K562 (cell line): ENCODE results near the gene OR1E2. TPM values are rescaled to one million over a fixed set of nuclear protein-coding genes. Genes with fewer than 3 reads are reported as not detected.

Experiments used
- ATAC-seq: fragments of 200-7000 bp; cut with Tn5 transposase; 3 replicates; pipeline ENCODE4 v1.9.1; 2020; ENCODE audit warnings: moderate library complexity
- BruUV-seq: library from RNA; stranded (reverse); fragments of 400-500 nt; replicated peaks from 2 replicates; lab custom pipeline; 2021; lab: Mats Ljungman, UMichigan
- CTCF ChIA-PET: fragments of 300-600 bp; formaldehyde crosslinking; extraction: SDS; loops from one replicate; lab custom pipeline; 2021; ENCODE audit warnings: low intra/inter-chr PET ratio; lab: Yijun Ruan, JAX
- POLR2A ChIA-PET: fragments of 300-600, 350-650 bp; sonication (Branson Sonifier 250); formaldehyde crosslinking; extraction: SDS; loops from one replicate; lab custom pipeline; 2021; ENCODE audit warnings: antibody characterized with exemption, inconsistent platforms; lab: Yijun Ruan, JAX
- DNase-seq, 4 experiments: peaks; one replicate each; pipeline versions ENCODE4 v3.0.0 to v3.0.0-alpha.2; 2011 to 2018; ENCODE audit warnings: low spot score in 3 of 4, mixed read lengths in 3 of 4; ENCODE audit errors: extremely low read depth in 1 of 4
- FAIRE-seq: peaks from 2 replicates; lab custom pipeline; 2011; peaks lifted over from hg19 to GRCh38; lab: Jason Lieb, UNC
- H2AFZ ChIP-seq: 2 replicates; pipeline ENCODE4 v1.6.0; 2011; ENCODE audit warnings: low read depth, low read length, control low read depth, inconsistent platforms
- H3K27ac ChIP-seq: fragments of 200-600 bp; 3 replicates; pipeline ENCODE4 v1.8.0; 2011; ENCODE audit warnings: low read depth, mild to moderate bottlenecking, control low read depth, inconsistent platforms, low read length, moderate library complexity, mixed read lengths; ENCODE audit errors: extremely low read depth
- H3K27me3 ChIP-seq, 2 experiments: fragments of 300-600 bp in 1 of 2; 2 replicates in 1 of 2; 3 replicates in 1 of 2; pipeline versions ENCODE4 v1.6.0 to v1.8.0; 2011; ENCODE audit warnings: inconsistent platforms in 2 of 2, low read length in 2 of 2, mild to moderate bottlenecking in 1 of 2, mixed read lengths in 1 of 2, moderate library complexity in 1 of 2; ENCODE audit not compliant: control insufficient read depth in 2 of 2, insufficient read depth in 2 of 2
- H3K36me3 ChIP-seq: fragments of 300-600 bp; 3 replicates; pipeline ENCODE4 v1.8.0; 2011; ENCODE audit warnings: mild to moderate bottlenecking, low read length, inconsistent platforms; ENCODE audit not compliant: control insufficient read depth, insufficient read depth
- H3K4me1 ChIP-seq, 2 experiments: fragments of 200-600 bp in 1 of 2; replicated peaks in 1 of 2; 2 replicates in 1 of 2; 3 replicates in 1 of 2; pipeline versions ENCODE4 v1.5.1 to v1.8.0; 2011; ENCODE audit warnings: inconsistent platforms in 2 of 2, low read length in 2 of 2, mild to moderate bottlenecking in 1 of 2, mixed read lengths in 1 of 2, moderate library complexity in 1 of 2; ENCODE audit not compliant: control insufficient read depth in 2 of 2, insufficient read depth in 2 of 2
- H3K4me2 ChIP-seq: 2 replicates; pipeline ENCODE4 v1.6.1; 2011; ENCODE audit warnings: low read length, control low read depth, inconsistent platforms, mixed read lengths; ENCODE audit not compliant: insufficient read depth
- H3K4me3 ChIP-seq: fragments of 200-600 bp; sonication (generic), shearing (Covaris generic); 2 replicates; pipeline ENCODE4 v1.5.1; 2016; ENCODE audit warnings: control low read depth, inconsistent platforms
- H3K79me2 ChIP-seq: fragments of 200-600 bp; 3 replicates; pipeline ENCODE4 v1.8.0; 2011; ENCODE audit warnings: low read length, inconsistent platforms; ENCODE audit not compliant: control insufficient read depth, insufficient read depth
- H3K9ac ChIP-seq, 2 experiments: 2 replicates each; pipeline versions ENCODE4 v1.6.0 to v1.6.1; 2011; ENCODE audit warnings: low read depth in 2 of 2, low read length in 2 of 2, control low read depth in 1 of 2, inconsistent platforms in 1 of 2, mild to moderate bottlenecking in 1 of 2, mixed read lengths in 1 of 2; ENCODE audit not compliant: insufficient read depth in 1 of 2
- H3K9me1 ChIP-seq: one replicate; pipeline ENCODE4 v1.6.0; 2011; ENCODE audit warnings: inconsistent platforms, mild to moderate bottlenecking, low read length, moderate library complexity; ENCODE audit not compliant: control insufficient read depth, insufficient read depth
- H3K9me3 ChIP-seq: replicated peaks from 2 replicates; pipeline ENCODE4 v1.5.1; 2011; ENCODE audit warnings: low read depth, low read length, inconsistent platforms; ENCODE audit not compliant: control insufficient read depth, insufficient read depth
- H4K20me1 ChIP-seq: replicated peaks from 2 replicates; pipeline ENCODE4 v1.6.1; 2011; ENCODE audit warnings: low read length, inconsistent platforms, mixed read lengths; ENCODE audit not compliant: control insufficient read depth, insufficient read depth
- CUX1 ChIP-seq: fragments of 200-800 bp; sonication (Bioruptor generic); IDR thresholded peaks from 2 replicates; pipeline ENCODE4 v1.6.1; 2016; ENCODE audit warnings: missing genetic modification characterization, missing compliant biosample characterization
- MECOM ChIP-seq: fragments of 250-450 bp; sonication (Bioruptor Pico); IDR thresholded peaks from 2 replicates; pipeline ENCODE4 v1.8.0; 2022; ENCODE audit warnings: inconsistent platforms
- MLX ChIP-seq, 2 experiments: fragments of 450-650 bp in 1 of 2; sonication (generic) in 1 of 2; formaldehyde crosslinking; conservative IDR thresholded peaks; 2 replicates each; pipeline versions ENCODE4 v1.4.0 to v1.8.1; 2020 to 2022; ENCODE audit warnings: mild to moderate bottlenecking in 1 of 2, missing genetic modification reagents in 1 of 2
- NONO ChIP-seq, 2 experiments: fragments of 200-400 bp in 1 of 2; fragments of 450-650 bp in 1 of 2; formaldehyde crosslinking in 1 of 2; IDR thresholded peaks; 2 replicates each; pipeline ENCODE4 v1.6.1; 2017; ENCODE audit warnings: low read depth in 2 of 2, mild to moderate bottlenecking in 2 of 2, moderate library complexity in 2 of 2, low read length in 1 of 2
- PCBP2 ChIP-seq: fragments of 200-400 bp; formaldehyde crosslinking; IDR thresholded peaks from 2 replicates; pipeline ENCODE4 v1.6.1; 2018; ENCODE audit warnings: low read length, low read depth, mild to moderate bottlenecking, moderate library complexity; ENCODE audit not compliant: poor library complexity, severe bottlenecking
- TCF7L2 ChIP-seq: fragments of 150-350 bp; IDR thresholded peaks from 2 replicates; pipeline ENCODE4 v1.6.1; 2016; ENCODE audit warnings: low read depth, mild to moderate bottlenecking, low read length, moderate library complexity
- THAP7 ChIP-seq: fragments of 250-450 bp; sonication (Bioruptor Pico); IDR thresholded peaks from 2 replicates; pipeline ENCODE4 v1.5.0; 2021
- ZBTB1 ChIP-seq: sonication (generic); formaldehyde crosslinking; IDR thresholded peaks from 2 replicates; pipeline ENCODE4 v1.8.1; 2023; ENCODE audit warnings: missing genetic modification reagents, low read depth, mild to moderate bottlenecking, borderline replicate concordance
- ZC3H11A ChIP-seq: IDR thresholded peaks from 2 replicates; pipeline ENCODE4 v1.6.1; 2012; ENCODE audit warnings: low read depth, low read length, improper control_type of control experiment
- ZNF239 ChIP-seq: fragments of 250-450 bp; sonication (Bioruptor Pico); IDR thresholded peaks from 2 replicates; pipeline ENCODE4 v1.4.0; 2020; ENCODE audit warnings: mild to moderate bottlenecking
- ZNF311 ChIP-seq: fragments of 250-450 bp; sonication (Bioruptor Pico); IDR thresholded peaks from 2 replicates; pipeline ENCODE4 v1.4.0; 2020; ENCODE audit warnings: mild to moderate bottlenecking, moderate library complexity
- ZNF512 ChIP-seq: IDR thresholded peaks from 2 replicates; pipeline ENCODE4 v1.6.1; 2016; ENCODE audit warnings: missing genetic modification characterization, missing compliant biosample characterization
- ZNF695 ChIP-seq: fragments of 450-650 bp; formaldehyde crosslinking; IDR thresholded peaks from 2 replicates; pipeline ENCODE4 v1.4.0; 2020; ENCODE audit warnings: mild to moderate bottlenecking, moderate library complexity
- ZNF830 ChIP-seq: fragments of 250-450 bp; sonication (Bioruptor Pico); IDR thresholded peaks from 2 replicates; pipeline ENCODE4 v1.5.0; 2021; ENCODE audit warnings: mild to moderate bottlenecking
- WGBS: fragments of 100-300 bp; shearing (Covaris generic); methylation state at CpG from one replicate; pipeline ENCODE4 v1.1.6; 2016; ENCODE audit warnings: low coverage, mixed read lengths; ENCODE audit not compliant: insufficient coverage; ENCODE audit errors: missing lambda C conversion rate; 5-methylcytosine and 5-hydroxymethylcytosine counted together
- in situ Hi-C: fragments of 300-500 bp; cut with MboI; formaldehyde crosslinking; loops from 4 replicates; pipeline ENCODE4 v1.15.0; 2018; ENCODE audit warnings: inconsistent platforms, mixed read lengths
- intact Hi-C: fragments of 100-400 bp; cut with micrococcal nuclease; formaldehyde crosslinking; loops from 2 replicates; pipeline ENCODE4 v1.14.2; 2022
- polyA plus RNA-seq, 8 experiments: library from polyadenylated mRNA; depleted of rRNA in 4 of 8; stranded (reverse) in 5 of 8; unstranded in 3 of 8; fragments of >200 nt; fragmentation: Nextera tagmentation in 2 of 8; fragmentation: Illumina TruSeq in 1 of 8; extraction: Ambion mirVana in 2 of 8; extraction: Trizol in 1 of 8; gene quantifications; 2 replicates each; pipeline versions ENCODE4 v1.2.1 to v1.2.3, GENCODE V29; 2011 to 2014; ENCODE audit warnings: inconsistent platforms in 1 of 8, missing spikeins in 1 of 8
- total RNA-seq, 7 experiments: library from RNA; depleted of rRNA in 6 of 7; stranded (reverse); fragments of >200 nt in 6 of 7; fragmentation: Illumina TruSeq in 2 of 7; extraction: Trizol in 2 of 7; gene quantifications; 2 replicates each; pipeline versions ENCODE4 v1.2.1 to v1.2.3, GENCODE V29; 2011 to 2021; ENCODE audit warnings: low replicate concordance in 1 of 7

Gene OR1E2
- total and polyA plus RNA-seq, 9 of the 15 experiments (the other 6 are each of a cell fraction or from before 2014, with no cell fraction given), result not detected

- ATAC-seq, result no peak
- no peak overlapping the region for H3K4me3 ChIP-seq
- H2AFZ ChIP-seq, result no peak overlapping the region
- TF ChIP-seq ZC3H11A, result no peak
- no peak for TF ChIP-seq TCF7L2
- TF ChIP-seq ZNF830, result no peak
- TF ChIP-seq MLX (CRISPR knock-in tag; conservative IDR thresholded peaks at IDR 0.05), result no peak
- no peak for TF ChIP-seq THAP7
- no peak for TF ChIP-seq ZNF695 (CRISPR knock-in tag)
- TF ChIP-seq CUX1 (CRISPR knock-in tag), result no peak
- TF ChIP-seq ZBTB1 (CRISPR knock-in tag), result no peak
- no peak for TF ChIP-seq ZNF512 (tag)
- TF ChIP-seq ZNF311 (CRISPR knock-in tag), result no peak
- no peak for TF ChIP-seq ZNF239 (CRISPR knock-in tag)
- no peak for TF ChIP-seq NONO (IDR thresholded peaks at IDR 0.05; ENCODE audit: low read depth in 2 of 2, low read length in 1 of 2)
- TF ChIP-seq MECOM, result no peak
- TF ChIP-seq PCBP2, result no peak
- no peaks in the 10 kb centered on the region for H3K9me1 ChIP-seq
- FAIRE-seq, result no peak
- intact Hi-C loops, result no loop called here
- H3K79me2 ChIP-seq, result no peaks in the 10 kb centered on the region
- in situ Hi-C loops, result no loop called here
- ChIA-PET CTCF (no interaction called here), POLR2A (no interaction called here)
- no peaks in the 10 kb centered on the region for H3K9me3 ChIP-seq
- no peaks in the 10 kb centered on the region for H3K4me1 ChIP-seq
- no peaks in the 10 kb centered on the region for H4K20me1 ChIP-seq
- no peak overlapping the region for H3K4me2 ChIP-seq
- H3K27ac ChIP-seq, result no peak overlapping the region
- no peak overlapping the region for H3K9ac ChIP-seq
- DNase-seq, result no peak
- H3K27me3 ChIP-seq, result no peaks in the 10 kb centered on the region
- WGBS, result 0% methylated on average over 1 of the region's 1 CpG
- H3K36me3 ChIP-seq, result no peaks in the 10 kb centered on the region
- no TSS peak for BruUV-seq
Observed at GRCh38 chr17:3438368-3438767, 4.7 kb upstream of the OR1E2 start.
